Left renal pelvis (tissue), 4 donors: Measurements from ENCODE around the gene ABR. TPM values are rescaled to one million over a fixed set of nuclear protein-coding genes. Genes with fewer than 3 reads are reported as not detected.
"Not testable (repeated sequence)": the region's sequence is repeated elsewhere in the genome, so short reads cannot be mapped to it uniquely, and the experiment has no call there.

Experiments
- DNase-seq, 4 donors: peaks; one replicate each; pipeline ENCODE4 v3.0.0-alpha.2; 2013; ENCODE audit warnings: low read depth in 4 of 4, low spot score in 3 of 4
- polyA plus RNA-seq, 4 donors: library from polyadenylated mRNA; unstranded; fragments of 120-200 nt; gene quantifications; one replicate each; pipeline ENCODE4 v1.2.1, GENCODE V29; 2013; ENCODE audit not compliant: insufficient read length in 4 of 4

Gene ABR
- polyA plus RNA-seq, 4 donors, result 37.5 to 52.2 (median 47.7) TPM

GRCh38 chr17:1074886-1075605 lies 104.7 kb downstream of the ABR start:
- no peak for DNase-seq

- not testable (repeated sequence) for DNase-seq
These were observed 105.7 kb downstream of the ABR start for GRCh38 chr17:1073963-1074625.

GRCh38 chr17:1073241-1073962 lies 106.4 kb downstream of the ABR start:
- DNase-seq, result no peak

- DNase-seq, result no peak
These were observed 107.2 kb downstream of the ABR start for GRCh38 chr17:1072551-1072961.

- DNase-seq, result no peak
These were observed 108.5 kb downstream of the ABR start for GRCh38 chr17:1071103-1071825.

GRCh38 chr17:1070411-1070810 lies 109.4 kb downstream of the ABR start:
- no peak for DNase-seq

GRCh38 chr17:1069847-1070246 lies 109.9 kb downstream of the ABR start:
- DNase-seq, result no peak

- DNase-seq, result no peak
These were observed 111.4 kb downstream of the ABR start for GRCh38 chr17:1068356-1068755.

- no peak for DNase-seq
These were observed 112.4 kb downstream of the ABR start for GRCh38 chr17:1067282-1067956.

- DNase-seq, result not testable (repeated sequence)
These were observed 114.4 kb downstream of the ABR start for GRCh38 chr17:1065416-1065815.

- no peak for DNase-seq
These were observed 118.8 kb downstream of the ABR start for GRCh38 chr17:1060991-1061390.

GRCh38 chr17:1059131-1059795 lies 120.5 kb downstream of the ABR start:
- DNase-seq, result no peak

- DNase-seq, result no peak
These were observed 121.2 kb downstream of the ABR start for GRCh38 chr17:1058423-1059130.

- DNase-seq, result no peak
These were observed 123.0 kb downstream of the ABR start for GRCh38 chr17:1056761-1057160.

- DNase-seq, result no peak
These were observed 123.8 kb downstream of the ABR start for GRCh38 chr17:1055751-1056645.

GRCh38 chr17:1055231-1055630 lies 124.5 kb downstream of the ABR start:
- DNase-seq, result no peak

- no peak for DNase-seq
These were observed 125.1 kb downstream of the ABR start for GRCh38 chr17:1054656-1055055.

- DNase-seq, result no peak
These were observed 126.0 kb downstream of the ABR start for GRCh38 chr17:1053661-1054360.
